ENCODE data around the gene YIPF4.
"Not testable (repeated sequence)": the region's sequence is repeated elsewhere in the genome, so short reads cannot be mapped to it uniquely, and the experiment has no call there.

The YIPF4 gene

GRCh38 chr2:32277674-32278477, at the start of gene YIPF4:
YIPF4 (plus strand) TSS chr2:32277904; CDS start chr2:32278156, 252 bp downstream.
- peak; percentile 90 for DNase-seq (ENCODE audit: low read depth)

- DNase-seq (ENCODE audit: low read depth), result no peak
These were observed 49.5 kb upstream of the YIPF4 start for GRCh38 chr2:32228181-32228580.

- no peak for DNase-seq (ENCODE audit: low read depth)
These were observed 48.1 kb upstream of the YIPF4 start for GRCh38 chr2:32229635-32230034.

GRCh38 chr2:32231959-32232358, 45.7 kb upstream of the YIPF4 start:
- no peak for DNase-seq (ENCODE audit: low read depth)

- no peak for DNase-seq (ENCODE audit: low read depth)
These were observed 42.4 kb upstream of the YIPF4 start for GRCh38 chr2:32235315-32235714.

- DNase-seq (ENCODE audit: low read depth), result no peak
These were observed 40.2 kb upstream of the YIPF4 start for GRCh38 chr2:32237488-32237887.

- no peak for DNase-seq (ENCODE audit: low read depth)
These were observed 39.7 kb upstream of the YIPF4 start for GRCh38 chr2:32237996-32238395.

GRCh38 chr2:32242331-32242730, 35.4 kb upstream of the YIPF4 start:
- DNase-seq (ENCODE audit: low read depth), result no peak

- no peak for DNase-seq (ENCODE audit: low read depth)
These were observed 30.8 kb upstream of the YIPF4 start for GRCh38 chr2:32246911-32247310.

- no peak for DNase-seq (ENCODE audit: low read depth)
These were observed 29.4 kb upstream of the YIPF4 start for GRCh38 chr2:32248299-32248698.

GRCh38 chr2:32249731-32250236, 27.9 kb upstream of the YIPF4 start:
- DNase-seq (ENCODE audit: low read depth), result no peak

- no peak for DNase-seq (ENCODE audit: low read depth)
These were observed 27.4 kb upstream of the YIPF4 start for GRCh38 chr2:32250290-32250689.

GRCh38 chr2:32258242-32258641, 19.5 kb upstream of the YIPF4 start:
- DNase-seq (ENCODE audit: low read depth), result no peak

GRCh38 chr2:32260376-32260775, 17.3 kb upstream of the YIPF4 start:
- no peak for DNase-seq (ENCODE audit: low read depth)

- no peak for DNase-seq (ENCODE audit: low read depth)
These were observed 15.6 kb upstream of the YIPF4 start for GRCh38 chr2:32262105-32262504.

GRCh38 chr2:32264422-32265105, 13.1 kb upstream of the YIPF4 start, which contains the start of gene NLRC4:
NLRC4 (minus strand) TSS chr2:32264886; CDS start chr2:32256775, 8,111 bp downstream.
- no peak for DNase-seq (ENCODE audit: low read depth)

- no peak for DNase-seq (ENCODE audit: low read depth)
These were observed 6.6 kb upstream of the YIPF4 start for GRCh38 chr2:32271063-32271462.

GRCh38 chr2:32272279-32272678, 5.4 kb upstream of the YIPF4 start:
- no peak for DNase-seq (ENCODE audit: low read depth)

- DNase-seq (ENCODE audit: low read depth), result no peak
These were observed 3.4 kb upstream of the YIPF4 start for GRCh38 chr2:32274289-32274688.

GRCh38 chr2:32275790-32276189, 1.9 kb upstream of the YIPF4 start:
- DNase-seq (ENCODE audit: low read depth), result not testable (repeated sequence)

GRCh38 chr2:32277363-32277673, 386 bp upstream of the YIPF4 start:
- DNase-seq (ENCODE audit: low read depth), result no peak

- DNase-seq (ENCODE audit: low read depth), result no peak
These were observed 762 bp downstream of the YIPF4 start for GRCh38 chr2:32278478-32278853.

GRCh38 chr2:32284321-32284720, 6.6 kb downstream of the YIPF4 start:
- no peak for DNase-seq (ENCODE audit: low read depth)

Data from fibroblast of the conjunctiva (primary cell).